GM03348 (cell line): Measurements from ENCODE around the gene ASXL1.
"Not testable (repeated sequence)": the region's sequence is repeated elsewhere in the genome, so short reads cannot be mapped to it uniquely, and the experiment has no call there.

Source experiments
- DNase-seq: peaks from one replicate; pipeline ENCODE4 v3.0.0; 2012; ENCODE audit warnings: low spot score

The ASXL1 gene

DNA sequence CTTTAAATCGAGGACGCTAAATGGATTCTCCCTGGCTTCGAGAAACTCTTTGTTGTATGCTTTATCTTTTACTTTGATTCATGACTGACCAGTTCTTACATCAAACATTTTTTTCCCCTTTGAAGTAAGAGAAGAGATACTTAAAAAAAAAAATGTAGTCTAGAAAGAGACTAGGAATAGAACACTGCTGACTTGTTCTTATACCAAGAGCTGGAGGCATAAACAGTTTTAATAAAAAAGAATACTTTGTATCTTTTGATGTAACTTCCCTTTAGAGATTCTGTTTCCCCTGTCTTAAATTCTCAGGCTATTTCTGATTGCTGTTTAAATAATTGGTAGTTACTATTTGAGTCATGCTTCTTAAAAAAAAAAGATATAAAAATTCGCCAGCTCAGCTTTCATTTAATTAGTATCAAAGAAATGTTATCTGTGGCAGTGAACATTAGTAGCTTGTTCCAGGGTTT is 4.8 kb downstream of the ASXL1 start:
- DNase-seq = no peak

- DNase-seq = no peak
Measured at GRCh38 chr20:32363492-32363891, 5.4 kb downstream of the ASXL1 start.

DNA sequence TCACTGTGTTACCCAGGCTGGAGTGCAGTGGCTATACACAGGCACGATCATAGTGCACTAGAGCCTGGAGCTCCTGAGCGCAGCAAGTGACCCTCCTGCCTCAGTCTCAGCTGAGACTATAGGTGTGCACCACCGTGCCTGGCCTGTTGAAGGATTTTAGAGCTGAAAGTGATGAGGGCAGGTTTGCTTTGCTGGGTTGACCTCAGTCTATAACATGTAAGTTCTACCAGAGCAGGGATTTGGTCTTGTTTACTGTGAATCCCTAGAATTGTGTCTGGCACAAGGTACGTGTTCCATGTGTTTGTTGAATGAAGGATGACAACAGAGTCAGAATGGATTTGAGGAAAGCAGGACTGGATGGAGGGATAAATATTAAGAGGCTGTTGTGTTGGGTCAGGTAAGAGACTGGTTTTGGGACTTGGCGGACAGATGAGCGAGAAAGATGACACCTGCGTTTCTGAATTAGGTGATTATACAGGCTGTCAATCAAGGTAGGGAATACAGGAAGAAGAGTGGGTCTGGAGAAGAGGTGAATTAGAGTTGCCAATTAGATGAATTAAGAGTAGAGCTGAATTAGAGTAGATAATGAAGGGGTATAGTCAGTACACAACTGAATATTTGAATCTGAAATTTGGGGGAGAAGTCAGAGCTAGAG is 6.5 kb downstream of the ASXL1 start:
- no peak for DNase-seq

GRCh38 chr20:32365564-32365963 is 7.4 kb downstream of the ASXL1 start:
- no peak for DNase-seq

DNA sequence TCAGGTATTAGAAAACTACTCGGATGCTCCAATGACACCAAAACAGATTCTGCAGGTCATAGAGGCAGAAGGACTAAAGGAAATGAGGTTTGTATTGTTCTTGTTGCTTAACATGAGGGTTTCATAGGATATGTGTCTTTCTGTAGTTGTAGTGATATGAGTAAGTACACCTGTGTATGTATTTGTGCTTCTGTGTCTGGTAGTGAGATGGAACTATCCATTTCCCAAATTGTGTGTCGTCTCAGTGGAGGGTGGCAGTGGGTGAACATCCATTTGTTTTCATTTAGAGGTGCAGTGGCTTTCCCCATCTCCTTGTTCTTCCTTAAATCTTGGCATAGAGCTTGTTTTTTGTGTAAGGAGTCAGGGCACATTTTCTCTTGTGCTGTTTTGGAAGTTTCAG is 8.2 kb downstream of the ASXL1 start:
- DNase-seq = no peak

DNA sequence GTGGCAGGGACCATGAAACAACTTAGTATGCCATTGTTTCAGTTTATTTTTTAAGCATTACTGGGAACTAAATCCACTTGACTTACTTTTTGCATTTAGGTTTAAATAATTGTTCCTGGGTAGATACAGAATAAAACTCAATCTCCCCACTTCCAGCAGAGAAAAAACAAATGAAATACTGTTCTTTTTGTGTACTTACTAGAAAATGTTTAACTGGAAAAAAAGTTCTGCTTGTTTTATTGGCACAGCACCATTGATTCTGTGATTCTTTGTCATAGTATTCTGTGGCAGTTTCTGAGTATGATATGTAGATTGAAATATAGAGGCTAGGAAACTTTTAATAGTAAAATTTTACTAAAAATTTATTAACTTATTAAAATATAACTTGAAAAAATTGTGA is 10.2 kb downstream of the ASXL1 start:
- no peak for DNase-seq

DNA sequence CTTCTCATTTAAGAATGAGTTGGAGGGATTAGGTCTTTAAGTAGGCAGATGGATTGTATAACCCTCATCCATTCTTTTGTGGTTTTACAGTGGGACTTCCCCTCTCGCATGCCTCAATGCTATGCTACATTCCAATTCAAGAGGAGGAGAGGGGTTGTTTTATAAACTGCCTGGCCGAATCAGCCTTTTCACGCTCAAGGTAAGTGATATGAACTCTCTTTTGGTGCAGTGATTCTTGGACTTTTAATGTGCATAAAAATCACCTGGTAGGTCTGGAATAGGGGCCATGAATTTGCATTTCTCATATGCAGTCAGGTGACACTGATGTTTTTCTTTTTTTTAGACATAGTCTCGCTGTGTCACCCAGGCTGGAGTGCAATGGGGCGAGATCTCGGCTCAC is 10.8 kb downstream of the ASXL1 start:
- no peak for DNase-seq

DNA sequence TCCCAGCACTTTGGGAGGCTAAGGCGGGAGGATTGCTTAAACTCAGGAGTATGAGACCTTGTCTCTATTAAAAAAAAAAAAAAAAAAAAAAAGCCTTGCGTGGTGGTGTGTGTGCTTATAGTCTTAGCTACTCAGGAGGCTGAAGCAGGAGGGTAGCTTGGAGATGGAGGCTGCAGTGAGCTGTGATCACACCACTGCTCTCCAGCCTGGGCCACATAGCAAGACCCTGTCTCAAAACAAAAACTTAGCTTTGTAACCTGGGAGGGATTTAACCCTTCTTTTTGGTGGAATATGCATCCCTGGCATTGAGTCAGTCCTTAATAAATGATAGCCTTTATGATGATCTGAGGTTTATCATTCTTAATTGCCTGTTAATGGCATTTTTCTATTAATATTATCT is 12.8 kb downstream of the ASXL1 start:
- DNase-seq = no peak

- no peak for DNase-seq
Measured at GRCh38 chr20:32378461-32378860, 20.3 kb downstream of the ASXL1 start.

DNA sequence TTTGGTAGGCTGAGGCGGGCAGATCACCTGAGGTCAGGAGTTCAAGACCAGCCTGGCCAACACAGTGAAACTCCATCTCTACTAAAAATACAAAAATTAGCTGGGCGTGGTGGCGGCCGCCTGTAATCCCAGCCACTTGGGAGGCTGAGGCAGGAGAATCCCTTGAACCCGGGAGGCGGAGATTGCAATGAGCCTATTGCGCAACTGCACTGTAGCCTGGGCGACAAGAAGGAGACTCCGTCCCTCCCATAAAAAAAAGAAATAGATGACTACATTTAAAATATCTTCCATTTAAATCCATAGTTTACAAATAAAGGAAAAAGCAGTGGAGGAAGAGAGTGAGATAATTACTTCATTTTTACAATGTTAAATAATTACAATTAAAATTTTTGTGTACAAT is 21.9 kb downstream of the ASXL1 start:
- not testable (repeated sequence) for DNase-seq

GRCh38 chr20:32380745-32381144 is 22.6 kb downstream of the ASXL1 start:
- no peak for DNase-seq

- no peak for DNase-seq
Measured at GRCh38 chr20:32382102-32382950, 24.2 kb downstream of the ASXL1 start.

- not testable (repeated sequence) for DNase-seq
Measured at GRCh38 chr20:32383441-32383840, 25.3 kb downstream of the ASXL1 start.

GRCh38 chr20:32385541-32385940 is 27.4 kb downstream of the ASXL1 start:
- no peak for DNase-seq

DNA sequence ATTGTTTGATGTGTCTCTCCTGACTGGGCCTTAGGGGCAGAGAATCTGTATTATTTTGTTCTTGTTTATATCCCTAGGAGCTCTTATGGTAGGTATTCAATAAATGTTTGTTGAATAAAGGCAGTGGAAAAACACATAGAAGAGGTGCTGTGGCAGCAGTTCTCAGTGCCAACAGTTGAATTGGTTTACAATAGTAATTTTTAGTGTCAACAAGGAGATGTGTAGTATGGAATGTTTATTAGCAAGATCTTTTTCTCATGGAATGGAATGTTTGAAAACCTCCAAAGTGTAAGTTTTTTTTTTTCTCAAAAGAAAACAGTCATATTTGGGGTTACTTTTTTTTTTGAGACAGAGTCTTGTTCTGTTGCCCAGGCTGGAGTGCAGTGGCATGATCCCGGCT is 28.0 kb downstream of the ASXL1 start:
- peak; percentile 11 for DNase-seq

DNA sequence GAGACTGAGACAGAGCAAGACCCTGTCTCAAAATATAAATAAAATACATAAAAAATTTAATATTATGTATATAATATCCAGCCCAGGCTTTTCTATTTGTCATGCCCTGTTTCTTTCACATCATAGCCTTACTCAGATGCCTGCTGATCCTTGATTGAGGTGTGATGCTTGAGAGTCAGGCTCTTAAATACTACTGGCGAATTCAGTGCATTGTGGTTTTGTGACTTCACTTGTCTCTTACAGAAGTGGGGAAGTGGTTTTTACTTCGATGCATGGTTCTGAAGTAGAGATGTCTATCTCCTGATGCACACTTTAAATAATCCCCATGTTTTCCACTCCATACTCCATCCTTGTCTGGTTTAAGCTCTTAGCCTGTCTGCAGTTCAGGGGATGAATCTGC is 29.1 kb downstream of the ASXL1 start:
- DNase-seq = no peak

GRCh38 chr20:32391003-32391402 is 32.9 kb downstream of the ASXL1 start:
- no peak for DNase-seq

- no peak for DNase-seq
Measured at GRCh38 chr20:32395066-32395465, 36.9 kb downstream of the ASXL1 start.

DNA sequence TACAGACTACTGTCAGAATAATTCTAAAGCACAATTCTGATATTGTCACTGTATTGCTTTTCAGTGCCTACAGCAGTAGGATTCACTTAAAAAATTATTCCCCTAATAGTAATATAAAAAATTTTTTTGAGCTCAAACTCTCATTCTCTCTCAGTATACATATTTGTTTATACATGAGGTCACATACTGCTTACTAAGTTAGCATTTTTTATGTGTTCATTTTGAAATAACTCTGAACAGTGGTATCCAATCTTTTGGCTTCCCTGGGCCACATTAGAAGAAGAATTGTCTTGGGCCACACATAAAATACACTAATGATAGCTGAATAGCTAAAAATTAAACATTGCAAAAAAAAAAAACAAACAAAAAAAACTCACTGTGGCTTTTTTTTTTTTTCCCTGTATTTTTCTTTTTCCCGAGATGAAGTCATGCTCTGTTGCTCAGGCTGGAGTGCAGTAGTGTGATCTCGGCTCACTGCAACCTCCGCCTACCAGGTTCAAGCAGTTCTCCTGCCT is 38.6 kb downstream of the ASXL1 start:
- no peak for DNase-seq

GRCh38 chr20:32397567-32398084 is 39.5 kb downstream of the ASXL1 start:
- DNase-seq = no peak

DNA sequence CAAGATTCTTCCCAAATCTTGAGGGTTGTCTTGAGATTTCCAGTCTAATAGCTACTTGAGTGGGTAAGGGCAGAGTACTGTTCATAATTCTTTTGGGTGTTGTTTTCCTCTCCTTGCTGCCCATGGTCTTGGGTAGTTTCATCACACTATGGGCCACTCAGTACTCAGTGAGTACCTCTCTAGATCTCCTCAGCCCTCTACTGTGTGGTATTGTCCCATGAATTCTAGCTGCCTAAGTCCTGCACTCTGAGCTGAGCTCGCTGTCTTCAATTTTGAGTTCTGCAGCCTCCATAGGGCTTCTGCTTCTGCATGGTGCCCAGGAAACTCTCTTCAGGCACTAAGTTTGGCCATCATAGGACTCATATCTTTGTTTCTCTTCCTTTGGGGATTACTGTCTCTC is 42.3 kb downstream of the ASXL1 start:
- DNase-seq = no peak

DNA sequence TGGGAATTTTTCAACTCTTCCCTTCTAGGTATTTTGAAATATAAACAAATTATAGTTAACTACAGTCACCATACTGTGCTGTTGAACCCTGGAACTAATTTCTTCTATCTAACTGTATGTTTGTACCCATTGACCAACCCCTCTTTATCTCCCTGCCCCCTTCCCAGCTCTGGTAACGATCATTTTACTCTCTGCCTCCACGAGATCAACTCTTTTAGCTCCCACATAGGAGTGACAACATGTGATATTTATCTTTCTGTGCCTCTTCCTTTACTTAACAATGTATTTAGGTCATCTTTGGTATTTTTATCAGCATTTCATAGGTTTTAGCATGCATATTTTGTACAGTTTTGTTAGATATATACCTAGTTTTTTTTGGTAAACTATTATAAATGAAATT is 45.9 kb downstream of the ASXL1 start:
- no peak for DNase-seq

- no peak for DNase-seq
Measured at GRCh38 chr20:32406701-32407100, 48.6 kb downstream of the ASXL1 start.
